ENCODE measurements around the gene ITGB1. TPM values are rescaled to one million over a fixed set of nuclear protein-coding genes. Genes with fewer than 3 reads are reported as not detected.

ITGB1 gene
- total RNA-seq, 1 experiment from 2014 or later = 282 TPM

- DNase-seq (ENCODE audit: low spot score) = no peak
- no peaks in the 10 kb centered on the region for H3K27me3 ChIP-seq (replicated peaks; ENCODE audit: insufficient read depth, low read depth, low read length, poor library complexity)
- intact Hi-C loops (cut with micrococcal nuclease; ENCODE audit: unreplicated experiment) = no loop called here
- no peak for TF ChIP-seq EZH2 (IDR thresholded peaks at IDR 0.05; ENCODE audit: borderline replicate concordance, low read depth, low read length, poor library complexity, severe bottlenecking)
- no peak for TF ChIP-seq CTCF (conservative IDR thresholded peaks at IDR 0.05; ENCODE audit: low read depth, low read length)
- no peaks in the 10 kb centered on the region for H3K36me3 ChIP-seq (ENCODE audit: insufficient read depth, low read length, poor library complexity, severe bottlenecking)
- no peaks in the 10 kb centered on the region for H3K4me1 ChIP-seq (ENCODE audit: insufficient read depth, low read length, poor library complexity, severe bottlenecking)
- no peaks in the 10 kb centered on the region for H3K9me3 ChIP-seq (ENCODE audit: low read depth, low read length, poor library complexity, severe bottlenecking)
- BruUV-seq (replicated peaks) = no TSS peak
- H3K4me3 ChIP-seq (ENCODE audit: low read depth, low read length, poor library complexity, severe bottlenecking) = no peak overlapping the region
- POLR2A ChIA-PET (ENCODE audit: low non-redundant PET) = no interaction called here
- H3K27ac ChIP-seq (ENCODE audit: low read depth, low read length, poor library complexity, severe bottlenecking) = no peak overlapping the region
- CTCF ChIA-PET = no interaction called here
Measured at GRCh38 chr10:32887481-32887880, 70.5 kb downstream of the ITGB1 start.

- intact Hi-C loops (cut with micrococcal nuclease; ENCODE audit: unreplicated experiment) = no loop called here
- no peaks in the 10 kb centered on the region for H3K27me3 ChIP-seq (replicated peaks; ENCODE audit: insufficient read depth, low read depth, low read length, poor library complexity)
- TF ChIP-seq CTCF (conservative IDR thresholded peaks at IDR 0.05; ENCODE audit: low read depth, low read length) (no peak), EZH2 (IDR thresholded peaks at IDR 0.05; ENCODE audit: borderline replicate concordance, low read depth, low read length, poor library complexity, severe bottlenecking) (no peak)
- POLR2A ChIA-PET (ENCODE audit: low non-redundant PET) = interaction anchor here (0.6 kb wide), 1 partner anchor 70 kb away, joined by 3 read pairs; no protein-coding TSS in a partner anchor
- CTCF ChIA-PET = no interaction called here
- H3K9me3 ChIP-seq (ENCODE audit: low read depth, low read length, poor library complexity, severe bottlenecking) = no peaks in the 10 kb centered on the region
- H3K4me3 ChIP-seq (ENCODE audit: low read depth, low read length, poor library complexity, severe bottlenecking) = no peak overlapping the region
- no TSS peak for BruUV-seq (replicated peaks)
- H3K27ac ChIP-seq (ENCODE audit: low read depth, low read length, poor library complexity, severe bottlenecking) = no peak overlapping the region
- no peaks in the 10 kb centered on the region for H3K36me3 ChIP-seq (ENCODE audit: insufficient read depth, low read length, poor library complexity, severe bottlenecking)
- H3K4me1 ChIP-seq (ENCODE audit: insufficient read depth, low read length, poor library complexity, severe bottlenecking) = no peaks in the 10 kb centered on the region
- DNase-seq (ENCODE audit: low spot score) = no peak
Measured at GRCh38 chr10:32882076-32882475, 76.0 kb downstream of the ITGB1 start.

GRCh38 chr10:32878646-32879045 is 79.4 kb downstream of the ITGB1 start:
- no TSS peak for BruUV-seq (replicated peaks)
- no peak for TF ChIP-seq CTCF (conservative IDR thresholded peaks at IDR 0.05; ENCODE audit: low read depth, low read length)
- no peak for TF ChIP-seq EZH2 (IDR thresholded peaks at IDR 0.05; ENCODE audit: borderline replicate concordance, low read depth, low read length, poor library complexity, severe bottlenecking)
- intact Hi-C loops (cut with micrococcal nuclease; ENCODE audit: unreplicated experiment) = no loop called here
- ChIA-PET CTCF (no interaction called here), POLR2A (ENCODE audit: low non-redundant PET) (no interaction called here)
- Histone ChIP-seq H3K4me3 (ENCODE audit: low read depth, low read length, poor library complexity, severe bottlenecking) (no peak overlapping the region), H3K4me1 (ENCODE audit: insufficient read depth, low read length, poor library complexity, severe bottlenecking) (no peaks in the 10 kb centered on the region), H3K36me3 (ENCODE audit: insufficient read depth, low read length, poor library complexity, severe bottlenecking) (no peaks in the 10 kb centered on the region), H3K27ac (ENCODE audit: low read depth, low read length, poor library complexity, severe bottlenecking) (no peak overlapping the region), H3K27me3 (replicated peaks; ENCODE audit: insufficient read depth, low read depth, low read length, poor library complexity) (no peaks in the 10 kb centered on the region), H3K9me3 (ENCODE audit: low read depth, low read length, poor library complexity, severe bottlenecking) (no peaks in the 10 kb centered on the region)
- DNase-seq (ENCODE audit: low spot score) = no peak

All from A673 (cell line).